Measurements from ENCODE around the gene SYNE1. TPM values are rescaled to one million over a fixed set of nuclear protein-coding genes. Genes with fewer than 3 reads are reported as not detected.

Gene SYNE1
- total RNA-seq, 1 experiment from 2014 or later: 3.0 TPM

- H3K36me3 Mint-ChIP-seq (ENCODE audit: insufficient read depth in 1 of 3, low read depth in 3 of 3): no peaks in the 10 kb centered on the region; a peak in 1 of 7 replicates
- Histone ChIP-seq H2BK12ac (ENCODE audit: insufficient read length, low read depth, low read length) (no peak overlapping the region), H2BK15ac (ENCODE audit: low read depth, low read length) (no peak overlapping the region), H3K18ac (ENCODE audit: insufficient read length, low read depth, low read length) (no peak overlapping the region), H3K14ac (ENCODE audit: insufficient read depth, low read length) (no peak overlapping the region), H2BK5ac (ENCODE audit: insufficient read length, low read length) (no peak overlapping the region), H3K79me2 (ENCODE audit: insufficient read depth, low read length) (no peaks in the 10 kb centered on the region), H3K4ac (ENCODE audit: low read depth, low read length) (no peak overlapping the region), H2BK20ac (ENCODE audit: low read depth, low read length, poor library complexity, severe bottlenecking) (no peak overlapping the region), H2AFZ (ENCODE audit: low read length) (no peak overlapping the region), H3K9ac (ENCODE audit: extremely low read depth, insufficient read length, low read length) (no peak overlapping the region), H3K27me3 (ENCODE audit: insufficient read depth, low read length) (no peaks in the 10 kb centered on the region), H4K8ac (replicated peaks; ENCODE audit: insufficient read length, low read depth, low read length) (no peak overlapping the region), H4K20me1 (ENCODE audit: control insufficient read depth, insufficient read depth, insufficient read length) (no peaks in the 10 kb centered on the region), H3K23ac (ENCODE audit: insufficient read length, low read depth, low read length) (no peak overlapping the region), H3K56ac (ENCODE audit: insufficient read length, low read depth, low read length) (no peak overlapping the region), H3K79me1 (ENCODE audit: insufficient read depth, low read depth, low read length, poor library complexity, severe bottlenecking) (no peaks in the 10 kb centered on the region), H4K91ac (ENCODE audit: insufficient read length, low read depth, low read length) (no peak overlapping the region), H3K4me1 (ENCODE audit: insufficient read depth, low read length) (no peaks in the 10 kb centered on the region), H3K23me2 (ENCODE audit: insufficient read length, low read depth, low read length, poor library complexity, severe bottlenecking) (no peaks in the 10 kb centered on the region), H2AK5ac (ENCODE audit: insufficient read length, low read length) (no peak overlapping the region), H3K9me3 (ENCODE audit: control insufficient read depth, low read depth, low read length) (no peaks in the 10 kb centered on the region), H3K27ac (ENCODE audit: insufficient read length, low read depth, low read length) (no peak overlapping the region), H3K4me2 (ENCODE audit: insufficient read depth, insufficient read length, low read length) (no peak overlapping the region), H2BK120ac (ENCODE audit: low read depth, low read length, poor library complexity, severe bottlenecking) (no peak overlapping the region), H3T11ph (ENCODE audit: low read length) (no peak overlapping the region), H4K5ac (ENCODE audit: insufficient read length, low read depth, low read length) (no peak overlapping the region)
- DNase-seq: no peak
- H3K4me1 Mint-ChIP-seq: peaks cover 2 to 3% of the 10 kb centered on the region in 2 experiments; a peak in 2 of 4 replicates
- H3K9me3 Mint-ChIP-seq: peaks cover 3% of the 10 kb centered on the region in 2 experiments; a peak in 2 of 5 replicates
- H3K4me3 Mint-ChIP-seq: no peak overlapping the region
- TF ChIP-seq CTCF (conservative IDR thresholded peaks at IDR 0.05): no peak
- H3K27me3 Mint-ChIP-seq (ENCODE audit: low read depth): no peaks in the 10 kb centered on the region
- no CpG with 5 or more reads among the region's 2 CpGs for WGBS (ENCODE audit: extremely low coverage, insufficient read length, low lambda C conversion rate)
- no peak overlapping the region for H3K27ac Mint-ChIP-seq
These were observed 286.1 kb downstream of the SYNE1 start for GRCh38 chr6:152351110-152351509.
